Left lung (tissue), 10 donors: ENCODE results near the gene MTX1. TPM values are rescaled to one million over a fixed set of nuclear protein-coding genes. Genes with fewer than 3 reads are reported as not detected.

ENCODE experiments used
- ATAC-seq: fragments of 200-7000 bp; cut with Tn5 transposase; one replicate; pipeline ENCODE4 v1.9.1; 2020; ENCODE audit warnings: moderate library complexity
- DNase-seq, 4 donors: peaks; one replicate each; pipeline ENCODE4 v3.0.0-alpha.2; 2013 to 2020
- H3K27ac ChIP-seq, 2 donors: fragments of 200-600 bp; sonication (generic) in 1 of 2; one replicate each; pipeline versions ENCODE4 v1.5.0 to v1.8.0; 2020 to 2021
- H3K27me3 ChIP-seq, 2 donors: fragments of 200-600 bp; sonication (generic) in 1 of 2; one replicate each; pipeline versions ENCODE4 v1.5.0 to v1.8.0; 2020 to 2021
- H3K36me3 ChIP-seq, 2 donors: fragments of 200-600 bp; sonication (generic) in 1 of 2; one replicate each; pipeline versions ENCODE4 v1.5.0 to v1.8.0; 2020 to 2021
- H3K4me1 ChIP-seq, 2 donors: fragments of 200-600 bp; one replicate each; pipeline ENCODE4 v1.8.0; 2021
- H3K4me3 ChIP-seq, 2 donors: fragments of 200-600 bp; sonication (generic) in 1 of 2; one replicate each; pipeline versions ENCODE4 v1.5.0 to v1.8.0; 2020 to 2021; ENCODE audit warnings: mild to moderate bottlenecking in 1 of 2
- H3K9me3 ChIP-seq, 2 donors: fragments of 200-600 bp; sonication (generic) in 1 of 2; one replicate each; pipeline versions ENCODE4 v1.5.0 to v1.8.0; 2020 to 2021
- intact Hi-C, 2 donors: fragments of 100-400 bp; cut with DNase I; formaldehyde crosslinking; loops; one replicate each; pipeline versions ENCODE4 v1.11.2 to v1.14.2; 2022
- polyA plus RNA-seq, 6 donors: library from polyadenylated mRNA; unstranded; fragments of 120-200 nt; gene quantifications; one replicate each; pipeline ENCODE4 v1.2.1, GENCODE V29; 2013; ENCODE audit not compliant: insufficient read length in 6 of 6
- total RNA-seq, 2 donors: library from RNA; stranded (reverse); fragmentation: NEBNext Ultra II Directional; extraction: Animal tissue kit (Norgen Biotek cat#: 25700); gene quantifications; one replicate each; pipeline ENCODE4 v1.2.1, GENCODE V29; 2021
- TF ChIP-seq, protein P1 (sequence below), 2 donors: fragments of 200-600 bp; sonication (generic) in 1 of 2; IDR thresholded peaks; one replicate each; pipeline versions ENCODE4 v1.5.0 to v1.8.0; 2021; ENCODE audit warnings: antibody characterized with exemption in 2 of 2
- donor health status: DM: no; HTN: yes; CAD: no.
- donor health status: DM: no; HTN: no; CAD: no.

MTX1 gene
- total and polyA plus RNA-seq, 8 donors = 28.6 to 45.5 (median 31.1) TPM

- H3K4me3 ChIP-seq = no peak overlapping the region
- ATAC-seq = peak; percentile 0
- peak overlapping the region in 1 of 2 donors; percentile 39 for H3K27ac ChIP-seq
Observed at GRCh38 chr1:155184351-155184811, 24.1 kb upstream of the MTX1 start.

GRCh38 chr1:155184835-155185782, 23.4 kb upstream of the MTX1 start:
- Histone ChIP-seq H3K9me3 (no peaks in the 10 kb centered on the region), H3K27me3 (no peaks in the 10 kb centered on the region), H3K4me1 (peaks cover 0 to 15% of the 10 kb centered on the region in 2 donors), H3K36me3 (no peaks in the 10 kb centered on the region), H3K4me3 (no peak overlapping the region), H3K27ac (peak overlapping the region; percentile 39 to 65)
- intact Hi-C loops = no loop called here
- ATAC-seq (peak; percentile 56), DNase-seq (peak in 2 of 4 donors; percentile 73 to 83)
- TF ChIP-seq, protein P1, sequence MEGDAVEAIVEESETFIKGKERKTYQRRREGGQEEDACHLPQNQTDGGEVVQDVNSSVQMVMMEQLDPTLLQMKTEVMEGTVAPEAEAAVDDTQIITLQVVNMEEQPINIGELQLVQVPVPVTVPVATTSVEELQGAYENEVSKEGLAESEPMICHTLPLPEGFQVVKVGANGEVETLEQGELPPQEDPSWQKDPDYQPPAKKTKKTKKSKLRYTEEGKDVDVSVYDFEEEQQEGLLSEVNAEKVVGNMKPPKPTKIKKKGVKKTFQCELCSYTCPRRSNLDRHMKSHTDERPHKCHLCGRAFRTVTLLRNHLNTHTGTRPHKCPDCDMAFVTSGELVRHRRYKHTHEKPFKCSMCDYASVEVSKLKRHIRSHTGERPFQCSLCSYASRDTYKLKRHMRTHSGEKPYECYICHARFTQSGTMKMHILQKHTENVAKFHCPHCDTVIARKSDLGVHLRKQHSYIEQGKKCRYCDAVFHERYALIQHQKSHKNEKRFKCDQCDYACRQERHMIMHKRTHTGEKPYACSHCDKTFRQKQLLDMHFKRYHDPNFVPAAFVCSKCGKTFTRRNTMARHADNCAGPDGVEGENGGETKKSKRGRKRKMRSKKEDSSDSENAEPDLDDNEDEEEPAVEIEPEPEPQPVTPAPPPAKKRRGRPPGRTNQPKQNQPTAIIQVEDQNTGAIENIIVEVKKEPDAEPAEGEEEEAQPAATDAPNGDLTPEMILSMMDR (IDR thresholded peaks at IDR 0.05) = no peak

More at GRCh38 chr1:155184351-155184811, 24.1 kb upstream of the MTX1 start:
- no peaks in the 10 kb centered on the region for H3K27me3 ChIP-seq
- H3K36me3 ChIP-seq = no peaks in the 10 kb centered on the region
- H3K4me1 ChIP-seq = peaks cover 0 to 15% of the 10 kb centered on the region in 2 donors
- H3K9me3 ChIP-seq = no peaks in the 10 kb centered on the region
- peak in 1 of 4 donors; percentile 31 for DNase-seq
- intact Hi-C loops = no loop called here
- TF ChIP-seq, protein P1 (IDR thresholded peaks at IDR 0.05) = no peak

- no peaks in the 10 kb centered on the region for H3K9me3 ChIP-seq
- peak overlapping the region in 1 of 2 donors; percentile 65 for H3K27ac ChIP-seq
- intact Hi-C loops = no loop called here
- peaks cover 0 to 15% of the 10 kb centered on the region in 2 donors for H3K4me1 ChIP-seq
- DNase-seq (no peak), ATAC-seq (no peak)
- H3K27me3 ChIP-seq = no peaks in the 10 kb centered on the region
- H3K36me3 ChIP-seq = no peaks in the 10 kb centered on the region
- TF ChIP-seq, protein P1 (IDR thresholded peaks at IDR 0.05) = no peak
- H3K4me3 ChIP-seq = no peak overlapping the region
Observed at GRCh38 chr1:155185783-155186066, 22.8 kb upstream of the MTX1 start.

GRCh38 chr1:155186067-155186793, 22.3 kb upstream of the MTX1 start:
- intact Hi-C loops = no loop called here
- TF ChIP-seq, protein P1 (IDR thresholded peaks at IDR 0.05) = no peak
- peak overlapping the region; percentile 53 to 79 for H3K27ac ChIP-seq
- peaks cover 0 to 15% of the 10 kb centered on the region in 2 donors for H3K4me1 ChIP-seq
- H3K4me3 ChIP-seq = peak overlapping the region; percentile 22 to 32
- no peaks in the 10 kb centered on the region for H3K9me3 ChIP-seq
- no peaks in the 10 kb centered on the region for H3K27me3 ChIP-seq
- DNase-seq (peak in 2 of 4 donors; percentile 44 to 77), ATAC-seq (peak; percentile 24)
- no peaks in the 10 kb centered on the region for H3K36me3 ChIP-seq
